ENCODE measurements around the gene PCK2.

GRCh38 chr14:24130717-24131548 lies 36.8 kb downstream of the PCK2 start:
- TF ChIP-seq POLR2A (IDR thresholded peaks at IDR 0.05), result no peak
- TF ChIP-seq CTCF (IDR thresholded peaks at IDR 0.05), result no peak
- no peak for TF ChIP-seq EP300 (IDR thresholded peaks at IDR 0.05)
